Measurements from ENCODE around the gene PEX10. TPM values are rescaled to one million over a fixed set of nuclear protein-coding genes. Genes with fewer than 3 reads are reported as not detected.

The PEX10 gene
- total and polyA plus RNA-seq, 2 experiments from 2014 or later: 34.2 to 37.5 TPM

GRCh38 chr1:2391931-2392509 lies 20.3 kb downstream of the PEX10 start:
- Histone ChIP-seq H3K4me1 (ENCODE audit: low read depth) (peaks cover 5% of the 10 kb centered on the region), H3K27ac (peak overlapping the region; percentile 87), H3K4me3 (peak overlapping the region; percentile 93), H3K36me3 (peaks cover 11% of the 10 kb centered on the region), H3K27me3 (no peaks in the 10 kb centered on the region), H3K9me3 (ENCODE audit: low read depth) (no peaks in the 10 kb centered on the region)
- no peak for DNase-seq (ENCODE audit: low read depth in 1 of 2, low spot score in 1 of 2)
- TF ChIP-seq, protein P1, sequence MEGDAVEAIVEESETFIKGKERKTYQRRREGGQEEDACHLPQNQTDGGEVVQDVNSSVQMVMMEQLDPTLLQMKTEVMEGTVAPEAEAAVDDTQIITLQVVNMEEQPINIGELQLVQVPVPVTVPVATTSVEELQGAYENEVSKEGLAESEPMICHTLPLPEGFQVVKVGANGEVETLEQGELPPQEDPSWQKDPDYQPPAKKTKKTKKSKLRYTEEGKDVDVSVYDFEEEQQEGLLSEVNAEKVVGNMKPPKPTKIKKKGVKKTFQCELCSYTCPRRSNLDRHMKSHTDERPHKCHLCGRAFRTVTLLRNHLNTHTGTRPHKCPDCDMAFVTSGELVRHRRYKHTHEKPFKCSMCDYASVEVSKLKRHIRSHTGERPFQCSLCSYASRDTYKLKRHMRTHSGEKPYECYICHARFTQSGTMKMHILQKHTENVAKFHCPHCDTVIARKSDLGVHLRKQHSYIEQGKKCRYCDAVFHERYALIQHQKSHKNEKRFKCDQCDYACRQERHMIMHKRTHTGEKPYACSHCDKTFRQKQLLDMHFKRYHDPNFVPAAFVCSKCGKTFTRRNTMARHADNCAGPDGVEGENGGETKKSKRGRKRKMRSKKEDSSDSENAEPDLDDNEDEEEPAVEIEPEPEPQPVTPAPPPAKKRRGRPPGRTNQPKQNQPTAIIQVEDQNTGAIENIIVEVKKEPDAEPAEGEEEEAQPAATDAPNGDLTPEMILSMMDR (IDR thresholded peaks at IDR 0.05; ENCODE audit: low read depth, low read length): no peak

GRCh38 chr1:2391041-2391930 lies 21.1 kb downstream of the PEX10 start, which contains the start of the genes MORN1 and RER1:
MORN1 (minus strand) TSS chr1:2391554; CDS start chr1:2391533, 21 bp downstream.
RER1 (plus strand) TSS chr1:2391841; CDS start chr1:2395791, 3,950 bp downstream.
- Histone ChIP-seq H3K9me3 (ENCODE audit: low read depth) (no peaks in the 10 kb centered on the region), H3K4me3 (peak within 1 kb of the TSS; percentile 93), H3K36me3 (peaks cover 7% of the 10 kb centered on the region), H3K4me1 (ENCODE audit: low read depth) (peaks cover 5% of the 10 kb centered on the region), H3K27ac (peak within 1 kb of the TSS; percentile 87), H3K27me3 (no peaks in the 10 kb centered on the region)
- peak; percentile 99 to 100 for DNase-seq (ENCODE audit: low read depth in 1 of 2, low spot score in 1 of 2)
- TF ChIP-seq, protein P1 (IDR thresholded peaks at IDR 0.05; ENCODE audit: low read depth, low read length): no peak

DNA sequence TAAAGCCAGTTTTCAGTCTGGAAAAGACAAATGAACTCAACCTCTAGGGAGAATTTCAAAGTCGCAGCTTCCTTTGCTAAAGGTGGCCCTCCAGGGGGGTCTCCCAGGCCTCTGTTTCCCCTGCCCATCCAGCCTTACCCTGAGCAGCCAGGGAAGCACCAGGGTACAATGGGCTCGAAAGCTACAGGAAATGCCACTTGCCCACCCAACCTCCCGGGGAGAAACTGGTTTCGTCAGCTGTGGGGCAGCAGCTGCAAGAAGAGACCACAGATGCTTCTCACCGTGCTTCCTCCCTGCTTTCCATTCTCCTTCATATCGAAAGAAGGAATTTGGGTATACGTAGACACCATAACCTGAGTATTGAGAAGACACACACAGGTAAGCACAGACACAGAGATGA lies 22.7 kb downstream of the PEX10 start:
- TF ChIP-seq, protein P1 (IDR thresholded peaks at IDR 0.05; ENCODE audit: low read depth, low read length): no peak
- Histone ChIP-seq H3K9me3 (ENCODE audit: low read depth) (no peaks in the 10 kb centered on the region), H3K4me3 (no peak overlapping the region)

GRCh38 chr1:2388004-2388913 lies 24.1 kb downstream of the PEX10 start:
- Histone ChIP-seq H3K4me3 (no peak overlapping the region), H3K4me1 (ENCODE audit: low read depth) (peaks cover 5% of the 10 kb centered on the region), H3K27me3 (no peaks in the 10 kb centered on the region), H3K9me3 (ENCODE audit: low read depth) (no peaks in the 10 kb centered on the region), H3K27ac (no peak overlapping the region), H3K36me3 (no peaks in the 10 kb centered on the region)
- TF ChIP-seq, protein P1 (IDR thresholded peaks at IDR 0.05; ENCODE audit: low read depth, low read length): no peak
- DNase-seq (ENCODE audit: low read depth in 1 of 2, low spot score in 1 of 2): no peak

More for the DNA sequence above, 22.7 kb downstream of the PEX10 start:
- Histone ChIP-seq H3K27me3 (no peaks in the 10 kb centered on the region), H3K36me3 (no peaks in the 10 kb centered on the region), H3K4me1 (ENCODE audit: low read depth) (peaks cover 5% of the 10 kb centered on the region), H3K27ac (no peak overlapping the region)
- DNase-seq (ENCODE audit: low read depth in 1 of 2, low spot score in 1 of 2): no peak

All from cardiac muscle cell (in vitro differentiated cells and primary cell).